Forelimb muscle (tissue), 1 donor: ENCODE data around the gene HOXD13. TPM values are rescaled to one million over a fixed set of nuclear protein-coding genes. Genes with fewer than 3 reads are reported as not detected.

Experiments used
- DNase-seq: peaks from one replicate; pipeline ENCODE4 v3.0.0-alpha.2; 2013; ENCODE audit warnings: low read depth
- polyA plus RNA-seq: library from polyadenylated mRNA; unstranded; fragments of 120-200 nt; gene quantifications from one replicate; pipeline ENCODE4 v1.2.1, GENCODE V29; 2013; ENCODE audit not compliant: insufficient read length

Gene HOXD13
- polyA plus RNA-seq, result not detected

DNA sequence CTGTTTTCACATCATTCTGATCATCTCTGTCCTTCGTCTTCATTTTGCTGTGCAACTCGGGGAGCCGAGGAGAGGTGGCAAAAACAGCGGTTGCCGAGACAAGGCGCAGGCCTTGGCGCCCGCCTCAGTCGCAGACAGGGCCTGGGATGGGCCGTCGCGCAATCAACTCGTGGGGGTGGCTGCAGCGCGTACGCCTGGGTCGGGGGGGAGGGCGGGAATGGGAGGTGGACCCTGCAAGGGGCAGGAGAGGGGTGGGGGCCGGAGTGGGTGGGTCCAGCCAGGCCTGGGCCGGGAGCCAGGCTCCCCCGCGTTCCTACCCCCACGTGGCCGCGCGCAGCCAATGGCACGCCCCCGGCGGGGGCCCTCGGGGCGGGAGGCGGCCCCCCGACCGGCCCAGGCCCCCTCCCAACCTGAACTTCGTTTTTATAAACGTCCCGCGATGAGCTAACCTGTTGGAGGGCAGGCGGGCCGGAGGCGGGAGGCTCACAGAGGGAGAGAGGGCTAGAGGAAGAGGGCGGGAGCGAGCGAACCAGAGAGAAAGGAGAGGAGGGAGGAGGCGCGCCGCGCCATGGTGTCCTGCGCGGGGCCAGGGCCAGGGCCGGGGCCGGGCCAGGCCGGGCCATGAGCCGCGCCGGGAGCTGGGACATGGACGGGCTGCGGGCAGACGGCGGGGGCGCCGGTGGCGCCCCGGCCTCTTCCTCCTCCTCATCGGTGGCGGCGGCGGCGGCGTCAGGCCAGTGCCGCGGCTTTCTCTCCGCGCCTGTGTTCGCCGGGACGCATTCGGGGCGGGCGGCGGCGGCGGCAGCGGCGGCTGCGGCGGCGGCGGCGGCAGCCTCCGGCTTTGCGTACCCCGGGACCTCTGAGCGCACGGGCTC lies at the start of gene HOXD13:
Gene HOXD13, plus strand, starts transcription at position 452 of the 875 bp plus-strand sequence. Its CDS starts 170 bp downstream, at position 622.
- DNase-seq, result no peak

DNA sequence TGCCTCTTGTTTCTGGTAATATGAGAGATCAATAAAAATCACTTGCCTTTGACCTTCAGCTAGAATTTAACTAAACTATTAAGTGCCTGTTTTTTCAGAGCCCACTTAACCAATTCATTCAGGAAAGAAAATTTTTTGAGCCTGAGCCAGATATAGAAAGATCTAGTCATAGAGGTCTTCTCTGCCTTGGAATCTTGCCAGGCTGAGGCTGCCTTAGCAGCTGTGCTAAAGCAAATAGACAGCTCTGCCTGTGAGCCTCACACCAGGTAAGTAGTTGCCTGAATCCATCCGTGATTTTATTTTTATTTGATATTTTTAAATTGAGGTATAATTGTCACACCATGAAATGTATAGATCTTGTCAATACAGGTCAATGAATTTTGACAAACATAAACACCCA lies 36.1 kb upstream of the HOXD13 start:
- no peak for DNase-seq

DNA sequence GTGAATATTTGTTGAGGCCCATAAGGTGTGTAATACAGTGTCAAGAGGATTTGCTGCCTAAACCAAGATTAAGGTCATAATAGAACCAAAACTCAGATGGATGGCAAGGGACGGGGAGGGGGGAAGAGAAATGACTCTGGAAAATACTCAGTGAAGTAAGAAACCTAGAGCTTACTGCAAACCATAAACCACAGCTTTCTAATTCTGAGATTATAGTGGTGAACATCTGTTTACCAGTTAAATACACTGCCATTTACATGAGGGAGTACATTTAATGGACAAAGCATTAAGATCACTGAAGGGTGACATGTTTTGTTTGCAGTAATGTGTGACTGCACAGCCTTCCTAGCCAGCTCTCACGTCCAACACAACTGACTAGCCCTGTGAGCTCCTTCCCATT lies 28.6 kb upstream of the HOXD13 start:
- DNase-seq, result no peak

DNA sequence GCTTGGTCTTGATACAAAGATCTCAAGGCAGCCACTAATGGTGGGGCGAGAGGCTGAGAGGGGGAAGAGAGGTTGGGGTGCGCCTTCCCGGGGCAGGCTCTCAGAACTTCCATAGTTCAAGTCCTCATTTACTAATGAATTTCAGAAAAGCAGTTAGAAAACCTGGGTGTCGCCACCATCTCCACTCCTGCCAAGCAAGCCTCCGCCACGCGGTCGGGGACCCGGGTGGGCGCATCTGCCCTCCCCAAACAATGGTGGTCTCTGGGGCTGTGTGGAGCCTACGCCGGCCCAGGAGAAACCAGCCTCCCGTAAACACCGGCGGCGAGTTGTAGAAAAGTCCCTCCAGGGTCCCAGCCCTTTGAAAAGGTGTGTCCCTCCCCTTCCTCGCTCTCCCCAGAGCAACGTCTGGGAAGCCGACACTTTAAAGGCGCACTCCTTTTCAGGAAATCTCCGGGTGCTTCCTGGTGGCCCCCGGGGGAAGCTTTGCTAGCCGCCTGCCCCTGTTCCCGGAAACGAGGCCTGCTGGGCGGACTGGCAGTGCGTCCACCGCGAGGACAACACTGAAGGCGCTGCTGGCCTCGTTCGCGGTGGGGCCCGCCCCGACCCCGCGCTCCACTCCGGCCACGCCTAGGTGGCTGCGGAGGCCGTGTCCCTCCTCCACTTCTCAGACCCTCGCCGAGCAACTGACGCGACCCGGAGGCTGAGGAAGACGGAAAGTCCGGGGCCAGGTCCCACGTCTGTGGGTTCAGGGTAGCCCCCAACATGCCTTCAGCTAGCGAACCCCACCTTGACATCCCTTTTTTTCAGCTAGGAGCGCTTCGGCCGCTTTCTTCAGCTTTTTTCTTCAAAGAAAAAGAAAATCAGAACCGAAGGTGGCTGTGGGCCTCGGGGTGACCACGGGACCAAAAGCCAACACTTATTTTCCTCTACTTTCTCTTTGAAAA lies 25.6 kb upstream of the HOXD13 start:
- DNase-seq, result no peak

GRCh38 chr2:176067589-176068418 lies 24.7 kb upstream of the HOXD13 start:
- DNase-seq, result no peak

DNA sequence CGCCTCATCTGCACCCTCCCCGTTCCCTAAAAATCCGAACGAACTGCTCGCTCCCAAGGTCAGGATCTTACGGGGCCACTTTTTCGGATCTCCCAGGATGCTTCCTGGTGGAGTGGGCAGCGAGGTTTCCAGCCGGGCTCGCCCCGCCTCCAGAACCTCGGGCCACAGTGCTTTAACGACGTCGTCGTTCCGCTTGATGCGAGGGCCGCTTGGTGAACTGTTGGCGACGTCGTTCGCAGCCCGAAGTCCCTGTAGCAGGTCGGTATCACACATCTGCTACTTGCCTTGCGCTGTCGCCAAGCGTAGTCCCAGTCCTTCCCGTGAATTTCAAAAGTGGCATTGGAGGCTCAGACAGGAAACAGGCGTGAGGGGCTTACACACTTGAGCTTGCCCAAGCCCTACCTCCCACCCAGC lies 24.1 kb upstream of the HOXD13 start:
- no peak for DNase-seq

GRCh38 chr2:176071330-176072291 lies 20.9 kb upstream of the HOXD13 start:
- DNase-seq, result no peak

DNA sequence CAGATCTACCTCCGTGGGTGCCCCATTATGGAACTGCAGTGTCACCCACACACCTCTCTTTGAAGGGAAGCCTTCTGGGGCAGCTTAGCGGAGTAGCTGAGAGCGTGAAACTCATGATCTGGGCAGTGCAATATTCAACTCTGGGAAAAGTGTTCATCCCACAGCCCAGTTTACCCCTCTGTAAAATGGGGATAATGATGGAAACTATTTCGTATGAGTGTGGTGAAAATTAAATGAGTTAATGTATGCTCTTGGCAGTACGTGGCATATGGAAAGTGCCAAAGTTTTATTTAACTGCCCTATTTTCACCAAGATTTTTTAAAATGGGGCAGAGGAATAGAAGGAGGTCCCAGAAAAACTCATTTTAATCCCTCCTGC lies 20.2 kb upstream of the HOXD13 start:
- no peak for DNase-seq

GRCh38 chr2:176072951-176073904 lies 19.3 kb upstream of the HOXD13 start:
- no peak for DNase-seq

GRCh38 chr2:176074919-176075425 lies 17.5 kb upstream of the HOXD13 start:
- DNase-seq, result no peak

- no peak for DNase-seq
These were observed 17.0 kb upstream of the HOXD13 start for GRCh38 chr2:176075481-176075880.

DNA sequence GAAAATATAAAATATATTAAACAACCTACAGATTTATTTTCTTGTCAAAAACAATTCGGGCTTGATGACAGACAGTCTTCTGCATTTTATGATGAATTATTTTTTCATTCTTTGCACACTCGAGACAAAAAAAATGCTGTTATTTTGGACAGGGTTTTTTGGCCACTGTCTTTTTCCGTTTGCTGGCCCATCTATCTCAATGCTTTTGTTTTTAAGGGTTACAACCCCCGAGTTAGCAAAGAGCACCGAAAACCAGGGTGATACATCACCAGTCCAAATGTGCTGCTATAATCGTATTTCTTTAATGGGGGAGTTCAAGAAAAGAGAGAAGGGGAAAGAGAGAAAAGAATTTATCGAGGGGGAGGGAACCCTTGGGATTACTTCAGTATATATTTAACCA lies 16.5 kb upstream of the HOXD13 start:
- DNase-seq, result no peak

GRCh38 chr2:176076796-176077195 lies 15.7 kb upstream of the HOXD13 start:
- DNase-seq, result no peak

GRCh38 chr2:176078541-176079284 lies 13.8 kb upstream of the HOXD13 start:
- no peak for DNase-seq

DNA sequence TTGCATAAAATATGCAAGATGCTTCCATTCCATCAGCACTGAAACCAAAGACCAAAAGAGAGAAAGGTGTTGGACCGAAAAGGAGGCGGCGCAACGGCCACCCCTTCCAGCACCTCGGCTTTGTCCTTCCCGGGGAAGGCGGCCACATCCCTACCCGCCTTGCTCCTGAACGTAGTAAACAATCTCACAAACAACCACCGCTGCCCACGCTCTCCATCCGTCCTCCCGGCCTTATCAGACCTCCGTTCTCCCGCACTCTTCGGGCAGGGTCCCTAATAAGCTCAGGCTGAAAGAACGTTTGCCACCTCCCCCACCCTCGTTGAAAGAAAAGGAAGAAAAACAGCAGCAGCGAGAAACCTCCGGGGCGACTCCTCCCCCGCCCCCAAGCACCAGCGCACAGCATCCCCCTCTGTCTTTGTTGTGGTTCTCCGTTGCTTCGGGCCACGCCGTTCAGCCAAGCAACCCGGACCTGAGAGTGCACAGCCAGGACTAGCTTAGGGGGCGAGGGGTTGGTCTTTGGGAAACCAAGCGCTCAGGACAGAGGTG lies 13.2 kb upstream of the HOXD13 start:
- DNase-seq, result no peak

GRCh38 chr2:176079831-176080539 lies 12.5 kb upstream of the HOXD13 start:
- DNase-seq, result no peak
